Activated T-helper 1 cell treated with Interleukin-2 at 50 U/mL for 16 hours (primary cell): Measurements from ENCODE around the gene DLEC1.
"Not testable (repeated sequence)": the region's sequence is repeated elsewhere in the genome, so short reads cannot be mapped to it uniquely, and the experiment has no call there.

Experiments used
- DNase-seq: peaks from one replicate; pipeline ENCODE4 v3.0.0-alpha.2; 2020; ENCODE audit warnings: low read depth

DLEC1 gene

GRCh38 chr3:38083871-38084333, 44.9 kb downstream of the DLEC1 start:
- no peak for DNase-seq

DNA sequence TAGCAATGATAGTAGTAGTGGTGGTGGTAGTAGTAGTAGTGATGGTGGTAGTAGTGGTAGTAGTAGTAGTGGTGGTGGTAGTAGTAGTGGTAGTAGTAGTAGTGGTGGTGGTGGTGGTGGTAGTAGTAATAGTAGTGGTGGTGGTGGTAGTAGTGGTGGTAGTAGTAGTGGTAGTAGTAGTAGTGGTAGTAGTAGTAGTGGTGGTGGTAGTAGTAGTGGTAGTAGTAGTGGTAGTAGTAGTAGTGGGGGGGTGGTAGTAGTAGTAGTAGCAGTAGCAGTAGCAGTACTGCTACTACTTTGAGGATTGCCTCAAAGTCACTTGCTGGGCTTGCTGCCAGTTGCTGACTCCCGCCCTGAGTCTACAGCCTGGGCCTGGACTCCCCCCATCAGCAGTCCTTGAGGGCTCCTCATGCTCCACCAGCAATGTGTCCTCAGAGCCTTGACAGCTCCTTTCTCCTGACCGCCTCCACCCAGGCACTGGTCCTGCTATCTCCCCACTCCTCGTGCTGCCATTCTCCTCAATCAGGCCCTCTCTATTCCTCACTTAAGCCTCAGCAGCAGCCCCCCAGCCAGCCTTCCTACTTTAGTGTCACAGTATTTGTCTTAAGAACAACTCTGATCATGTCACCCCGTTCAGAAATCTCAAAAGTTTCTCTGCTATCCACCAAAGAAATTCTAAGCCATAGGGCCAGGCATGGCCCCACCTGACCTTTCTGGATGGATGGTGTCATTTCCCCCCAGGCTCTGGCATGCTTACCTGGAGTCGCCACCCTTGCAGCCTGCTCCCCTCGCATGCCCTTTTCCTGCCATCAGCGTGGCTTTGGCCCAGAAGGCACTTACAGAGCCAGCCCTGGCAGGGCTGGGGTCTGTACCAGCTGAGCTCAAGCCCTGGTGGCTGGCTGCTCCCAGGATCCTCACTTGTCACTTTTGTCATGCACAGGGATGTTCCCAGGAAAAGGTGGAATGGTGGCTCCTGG, 45.6 kb downstream of the DLEC1 start:
- no peak for DNase-seq

- DNase-seq: no peak
These were observed 46.4 kb downstream of the DLEC1 start for GRCh38 chr3:38085311-38085942.

DNA sequence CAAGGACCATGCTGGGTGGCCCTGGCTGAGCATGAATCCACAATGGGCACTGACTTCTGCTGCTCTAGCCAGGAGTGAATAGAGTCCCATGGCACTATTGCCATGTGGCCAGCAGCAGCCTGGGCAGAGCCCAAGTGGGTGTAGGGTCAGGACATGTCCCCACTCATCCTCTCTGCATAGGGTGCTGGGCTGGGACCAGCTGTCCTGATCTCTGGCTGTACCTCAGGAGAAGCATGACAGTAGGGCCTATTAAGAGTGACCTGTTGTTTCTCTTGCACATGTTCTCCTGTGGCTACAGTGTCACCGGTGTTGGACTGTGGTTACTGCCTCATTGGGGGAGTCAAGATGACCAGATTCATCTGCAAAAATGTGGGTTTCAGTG, 46.9 kb downstream of the DLEC1 start:
- no peak for DNase-seq

DNA sequence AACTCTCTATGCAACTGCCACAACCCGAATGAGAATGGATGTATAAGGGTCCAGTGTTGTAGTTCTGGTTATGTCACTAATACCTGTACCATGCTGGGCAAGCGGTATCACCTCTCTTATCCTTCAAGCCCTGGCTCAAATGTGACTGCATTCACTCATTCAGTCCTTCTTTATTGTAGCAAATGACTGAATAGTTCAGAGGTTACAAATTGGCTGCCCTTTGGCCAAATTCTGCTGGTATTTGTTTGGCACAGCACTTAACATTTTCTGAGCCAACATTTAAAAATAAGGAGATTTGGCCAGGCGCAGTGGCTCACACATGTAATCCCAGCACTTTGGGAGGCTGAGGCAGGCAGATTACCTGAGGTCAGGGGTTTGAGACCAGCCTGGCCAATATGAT, 47.5 kb downstream of the DLEC1 start:
- DNase-seq: no peak

GRCh38 chr3:38087278-38087677, 48.3 kb downstream of the DLEC1 start:
- not testable (repeated sequence) for DNase-seq

DNA sequence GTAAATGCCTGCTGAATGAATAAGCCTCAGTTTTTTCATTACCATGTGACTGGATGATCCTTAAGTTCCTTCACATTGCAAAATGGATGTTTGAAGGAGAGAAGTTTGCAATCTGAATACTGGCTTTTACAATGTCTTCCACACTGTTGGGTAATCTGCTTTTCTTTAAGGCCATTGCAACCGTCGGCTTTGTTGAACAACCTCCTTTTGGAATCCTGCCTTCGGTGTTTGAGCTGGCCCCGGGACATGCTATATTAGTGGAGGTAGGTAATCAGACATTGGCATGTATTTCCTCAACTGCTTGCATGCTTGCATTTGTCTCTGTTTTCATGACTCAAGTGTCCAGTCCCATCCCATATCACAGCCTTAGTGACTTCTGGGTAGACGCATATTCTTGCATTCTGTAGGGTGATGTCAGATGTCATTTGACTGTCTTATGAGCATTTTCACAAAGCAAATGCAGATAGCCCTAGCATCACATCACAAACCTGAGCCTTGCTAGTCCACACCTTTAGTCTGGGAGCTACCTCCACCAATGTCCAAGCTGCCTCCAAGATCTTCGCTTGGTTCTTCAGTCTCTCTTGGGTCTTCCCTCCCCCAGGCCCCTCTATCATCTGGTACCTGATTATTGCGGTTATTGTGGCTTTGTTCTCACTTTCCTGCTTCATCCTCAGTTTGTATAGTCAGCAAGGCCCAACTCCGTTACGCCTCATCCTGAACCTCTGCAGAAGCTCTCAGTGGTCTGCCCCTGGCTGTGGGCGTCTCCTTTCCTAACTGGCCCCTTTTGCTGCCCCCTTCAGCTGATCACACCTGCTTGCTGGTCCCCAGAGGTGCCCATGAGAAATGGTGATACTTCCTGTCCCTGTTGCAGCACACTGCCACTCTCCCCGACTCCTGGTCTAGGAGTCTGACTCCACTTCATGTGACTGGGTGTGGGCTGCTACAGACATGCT, 49.4 kb downstream of the DLEC1 start:
- no peak for DNase-seq

DNA sequence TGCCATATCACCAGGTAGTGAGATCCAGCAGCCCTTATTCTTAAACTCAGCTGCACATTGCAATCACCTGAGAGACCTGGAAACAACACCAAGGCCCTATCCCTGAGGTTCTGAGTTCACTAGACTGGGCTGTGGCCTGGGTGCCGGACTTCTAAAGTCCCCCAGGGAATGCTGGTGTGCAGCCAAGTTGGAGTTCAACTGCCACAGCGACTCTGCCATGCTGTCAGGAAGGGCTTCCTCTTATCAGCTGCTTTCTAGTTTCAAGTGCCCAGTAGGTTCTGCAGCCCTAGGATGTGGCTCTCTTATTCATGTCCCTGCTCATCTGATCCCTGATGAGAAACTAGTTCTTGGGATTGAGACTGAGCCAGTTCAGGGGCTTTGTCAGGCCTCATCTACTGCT, 50.2 kb downstream of the DLEC1 start:
- DNase-seq: no peak

GRCh38 chr3:38090453-38090852, 51.4 kb downstream of the DLEC1 start:
- DNase-seq: no peak

GRCh38 chr3:38094999-38095398, 56.0 kb downstream of the DLEC1 start:
- no peak for DNase-seq

- no peak for DNase-seq
These were observed 56.9 kb downstream of the DLEC1 start for GRCh38 chr3:38095669-38096483.

GRCh38 chr3:38097446-38098375, 58.7 kb downstream of the DLEC1 start:
- DNase-seq: no peak

- DNase-seq: no peak
These were observed 59.3 kb downstream of the DLEC1 start for GRCh38 chr3:38098376-38098723.

- no peak for DNase-seq
These were observed 60.5 kb downstream of the DLEC1 start for GRCh38 chr3:38099518-38099917.

GRCh38 chr3:38100498-38100897, 61.5 kb downstream of the DLEC1 start:
- no peak for DNase-seq

- DNase-seq: no peak
These were observed 62.9 kb downstream of the DLEC1 start for GRCh38 chr3:38101811-38102443.

- no peak for DNase-seq
These were observed 63.4 kb downstream of the DLEC1 start for GRCh38 chr3:38102444-38102814.

DNA sequence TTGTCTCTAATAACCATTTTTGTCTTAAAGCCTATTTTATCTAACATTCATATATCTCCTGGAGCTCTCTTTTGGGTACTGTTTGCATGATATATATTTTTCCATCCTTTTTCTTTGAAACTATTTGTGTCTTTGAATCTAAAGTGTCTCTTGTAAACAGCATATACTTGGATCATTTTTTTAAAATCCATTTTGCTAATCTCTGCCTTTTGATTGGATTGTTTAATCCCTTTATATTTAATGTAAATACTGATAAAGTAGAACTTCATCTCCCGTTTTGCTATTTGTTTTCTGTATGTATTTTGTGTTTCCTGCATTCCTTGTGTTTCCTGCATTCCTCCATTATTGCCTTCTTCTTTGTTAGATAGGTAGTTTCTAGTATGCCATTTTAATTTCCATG, 66.5 kb downstream of the DLEC1 start:
- DNase-seq: no peak

- no peak for DNase-seq
These were observed 69.1 kb downstream of the DLEC1 start for GRCh38 chr3:38107911-38108648.
